Calu3 (cell line): Measurements from ENCODE around the gene GAL3ST1. TPM values are rescaled to one million over a fixed set of nuclear protein-coding genes. Genes with fewer than 3 reads are reported as not detected.

Experiments used
- BruUV-seq: library from RNA; stranded (reverse); fragments of 400-500 nt; replicated peaks from 2 replicates; lab custom pipeline; 2021; lab: Mats Ljungman, UMichigan
- CTCF ChIA-PET: fragments of 300-600 bp; sonication (Branson Sonifier 250); formaldehyde crosslinking; loops from one replicate; lab custom pipeline; 2022; ENCODE audit warnings: antibody characterized with exemption; lab: Charles Lee
- DNase-seq: peaks from one replicate; pipeline ENCODE4 v3.0.0; 2022
- H3K27ac Mint-ChIP-seq: one replicate; pipeline ENCODE4 v1.8.0; 2022; ENCODE audit warnings: mixed read lengths; ENCODE audit not compliant: unreplicated experiment
- H3K27me3 Mint-ChIP-seq: one replicate; pipeline ENCODE4 v1.8.0; 2022; ENCODE audit warnings: mixed read lengths; ENCODE audit not compliant: unreplicated experiment
- H3K36me3 Mint-ChIP-seq: one replicate; pipeline ENCODE4 v1.8.0; 2022; ENCODE audit warnings: mild to moderate bottlenecking, moderate library complexity, mixed read lengths; ENCODE audit not compliant: insufficient read depth, unreplicated experiment
- H3K4me1 Mint-ChIP-seq: one replicate; pipeline ENCODE4 v1.8.0; 2022; ENCODE audit warnings: mild to moderate bottlenecking, low read depth, mixed read lengths; ENCODE audit not compliant: unreplicated experiment
- H3K4me3 Mint-ChIP-seq: one replicate; pipeline ENCODE4 v1.8.0; 2022; ENCODE audit warnings: mild to moderate bottlenecking, low read depth, moderate library complexity, mixed read lengths; ENCODE audit not compliant: unreplicated experiment
- H3K9me3 Mint-ChIP-seq: one replicate; pipeline ENCODE4 v1.8.0; 2022; ENCODE audit warnings: low read depth, mixed read lengths; ENCODE audit not compliant: unreplicated experiment
- CTCF ChIP-seq: fragments of 200-600 bp; IDR thresholded peaks from one replicate; pipeline ENCODE4 v1.8.0; 2022; ENCODE audit warnings: antibody characterized with exemption; ENCODE audit not compliant: unreplicated experiment
- intact Hi-C: fragments of 100-400 bp; cut with micrococcal nuclease; formaldehyde crosslinking; loops from one replicate; pipeline ENCODE4 v1.10.0; 2022; ENCODE audit not compliant: unreplicated experiment
- total RNA-seq: library from RNA; stranded (reverse); gene quantifications from 2 replicates; pipeline ENCODE4 v1.2.3, GENCODE V29; 2022

GAL3ST1 gene
- total RNA-seq, 1 experiment from 2014 or later: 6.5 TPM

GRCh38 chr22:30506507-30506968 is 67.9 kb downstream of the GAL3ST1 start:
- no peak for TF ChIP-seq CTCF
- peaks cover 27% of the 10 kb centered on the region for H3K27me3 Mint-ChIP-seq
- H3K9me3 Mint-ChIP-seq: no peaks in the 10 kb centered on the region
- H3K36me3 Mint-ChIP-seq: peaks cover 7% of the 10 kb centered on the region
- intact Hi-C loops: no loop called here
- no peak for DNase-seq
- CTCF ChIA-PET: no interaction called here
- H3K4me1 Mint-ChIP-seq: peaks cover 8% of the 10 kb centered on the region
- no peak overlapping the region for H3K27ac Mint-ChIP-seq
- BruUV-seq: no TSS peak
- H3K4me3 Mint-ChIP-seq: no peak overlapping the region

Other genes with a start within 250 kb of the GAL3ST1 start
- gene TBC1D10A, start 247.7 kb downstream of the GAL3ST1 start, total RNA-seq: 24.5 and 24.8 TPM in 2 replicates
- gene SF3A1, start 217.8 kb downstream of the GAL3ST1 start, total RNA-seq: 181 and 197 TPM in 2 replicates
- gene CCDC157, start 217.7 kb downstream of the GAL3ST1 start, total RNA-seq: 5.0 and 5.5 TPM in 2 replicates
- 42.5 and 48.8 TPM in 2 replicates for gene RNF215, start 187.3 kb downstream of the GAL3ST1 start, total RNA-seq
- gene SEC14L2, start 177.6 kb downstream of the GAL3ST1 start, total RNA-seq: 32.1 and 39.1 TPM in 2 replicates
- 30.5 and 33.6 TPM in 2 replicates for gene MTFP1, start 148.9 kb downstream of the GAL3ST1 start, total RNA-seq
- gene SEC14L3, start 102.6 kb downstream of the GAL3ST1 start, total RNA-seq: not detected in 2 replicates
- 0.35 and 0.98 TPM in 2 replicates for gene SEC14L4, start 69.0 kb downstream of the GAL3ST1 start, total RNA-seq
- gene SEC14L6, start 27.9 kb downstream of the GAL3ST1 start, total RNA-seq: 0.26 and 0.47 TPM in 2 replicates
- gene PES1, start 17.2 kb upstream of the GAL3ST1 start, total RNA-seq: 98.9 and 106 TPM in 2 replicates
- 11.0 and 25.9 TPM in 2 replicates for gene TCN2, start 32.5 kb upstream of the GAL3ST1 start, total RNA-seq
- gene SLC35E4, start 61.1 kb upstream of the GAL3ST1 start, total RNA-seq: 3.2 and 4.0 TPM in 2 replicates
- gene DUSP18, start 93.2 kb upstream of the GAL3ST1 start, total RNA-seq: 10.7 and 11.6 TPM in 2 replicates
- 5.2 and 7.9 TPM in 2 replicates for gene OSBP2, start 120.2 kb upstream of the GAL3ST1 start, total RNA-seq